Peyer's patch (tissue), 4 donors: ENCODE data around the gene EPS15. TPM values are rescaled to one million over a fixed set of nuclear protein-coding genes. Genes with fewer than 3 reads are reported as not detected.

ENCODE experiments used
- DNase-seq, 3 donors: peaks; one replicate each; pipeline ENCODE4 v3.0.0-alpha.2; 2017 to 2019
- H3K27ac ChIP-seq, 4 donors: fragments of 200-600 bp; sonication (generic); one replicate each; pipeline ENCODE4 v1.5.1; 2016 to 2019
- H3K27me3 ChIP-seq, 2 donors: fragments of 200-600 bp; sonication (generic); one replicate each; pipeline ENCODE4 v1.5.1; 2019
- H3K36me3 ChIP-seq, 3 donors: fragments of 200-600 bp; sonication (generic); one replicate each; pipeline ENCODE4 v1.5.1; 2016 to 2019
- H3K4me1 ChIP-seq, 4 donors: fragments of 200-600 bp; sonication (generic); one replicate each; pipeline ENCODE4 v1.5.1; 2016 to 2019
- H3K4me3 ChIP-seq, 4 donors: fragments of 200-600 bp; sonication (generic); 1 replicate in 3 of 4; 2 replicates in 1 of 4; pipeline ENCODE4 v1.5.1; 2016 to 2019; ENCODE audit warnings: mild to moderate bottlenecking in 1 of 4
- H3K9me3 ChIP-seq, 4 donors: fragments of 200-600 bp; sonication (generic); one replicate each; pipeline ENCODE4 v1.5.1; 2016 to 2019; ENCODE audit warnings: mild to moderate bottlenecking in 1 of 4
- POLR2A ChIP-seq, 2 donors: fragments of 450-650 bp; IDR thresholded peaks; one replicate each; pipeline ENCODE4 v1.5.1; 2017; ENCODE audit warnings: antibody characterized with exemption in 2 of 2, mild to moderate bottlenecking in 2 of 2, moderate library complexity in 2 of 2
- total RNA-seq, 4 donors: library from RNA; depleted of rRNA; stranded (reverse); fragments of >200 nt; gene quantifications; one replicate each; pipeline ENCODE4 v1.1.0, GENCODE V29; 2016
- TF ChIP-seq, protein P1 (sequence below), 6 experiments: fragments of 450-650 bp in 4 of 6; fragments of 200-600 bp in 2 of 6; sonication (generic) in 1 of 6; IDR thresholded peaks; one replicate each; pipeline ENCODE4 v1.5.1; 2017 to 2019; ENCODE audit warnings: antibody characterized with exemption in 6 of 6, mild to moderate bottlenecking in 3 of 6, moderate library complexity in 1 of 6

Gene EPS15
- total RNA-seq, 4 donors from 2014 or later = 48.9 to 160 (median 65.6) TPM

DNA sequence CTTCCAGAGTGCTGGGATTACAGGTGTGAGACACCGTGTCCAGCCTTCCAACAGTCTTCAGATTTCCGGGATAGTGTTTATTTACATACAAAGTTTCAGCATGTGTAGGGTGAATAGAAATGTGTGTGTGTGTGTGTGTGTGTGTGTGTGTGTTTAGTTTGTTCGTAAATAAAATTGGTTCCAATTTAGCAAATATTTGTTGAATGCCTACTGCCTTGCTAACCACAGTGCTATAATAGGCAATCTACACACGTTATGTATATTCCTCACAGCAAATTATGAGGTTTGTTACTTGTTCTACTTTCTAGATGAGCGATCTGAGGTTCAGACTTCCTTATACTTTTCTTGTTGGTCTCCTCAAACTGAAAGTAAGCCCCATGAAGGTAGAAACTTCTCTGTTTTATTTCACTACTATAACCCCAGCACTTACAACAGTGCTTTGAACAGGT is 32.8 kb upstream of the EPS15 start:
- Histone ChIP-seq H3K36me3 (no peaks in the 10 kb centered on the region), H3K9me3 (no peaks in the 10 kb centered on the region), H3K27me3 (no peaks in the 10 kb centered on the region), H3K4me1 (peaks cover 0 to 3% (median 0%) of the 10 kb centered on the region in 4 donors), H3K4me3 (no peak overlapping the region), H3K27ac (no peak overlapping the region)
- DNase-seq = no peak
- TF ChIP-seq, protein P1, sequence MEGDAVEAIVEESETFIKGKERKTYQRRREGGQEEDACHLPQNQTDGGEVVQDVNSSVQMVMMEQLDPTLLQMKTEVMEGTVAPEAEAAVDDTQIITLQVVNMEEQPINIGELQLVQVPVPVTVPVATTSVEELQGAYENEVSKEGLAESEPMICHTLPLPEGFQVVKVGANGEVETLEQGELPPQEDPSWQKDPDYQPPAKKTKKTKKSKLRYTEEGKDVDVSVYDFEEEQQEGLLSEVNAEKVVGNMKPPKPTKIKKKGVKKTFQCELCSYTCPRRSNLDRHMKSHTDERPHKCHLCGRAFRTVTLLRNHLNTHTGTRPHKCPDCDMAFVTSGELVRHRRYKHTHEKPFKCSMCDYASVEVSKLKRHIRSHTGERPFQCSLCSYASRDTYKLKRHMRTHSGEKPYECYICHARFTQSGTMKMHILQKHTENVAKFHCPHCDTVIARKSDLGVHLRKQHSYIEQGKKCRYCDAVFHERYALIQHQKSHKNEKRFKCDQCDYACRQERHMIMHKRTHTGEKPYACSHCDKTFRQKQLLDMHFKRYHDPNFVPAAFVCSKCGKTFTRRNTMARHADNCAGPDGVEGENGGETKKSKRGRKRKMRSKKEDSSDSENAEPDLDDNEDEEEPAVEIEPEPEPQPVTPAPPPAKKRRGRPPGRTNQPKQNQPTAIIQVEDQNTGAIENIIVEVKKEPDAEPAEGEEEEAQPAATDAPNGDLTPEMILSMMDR (IDR thresholded peaks at IDR 0.05) = no peak
- TF ChIP-seq POLR2A (IDR thresholded peaks at IDR 0.05) = no peak

DNA sequence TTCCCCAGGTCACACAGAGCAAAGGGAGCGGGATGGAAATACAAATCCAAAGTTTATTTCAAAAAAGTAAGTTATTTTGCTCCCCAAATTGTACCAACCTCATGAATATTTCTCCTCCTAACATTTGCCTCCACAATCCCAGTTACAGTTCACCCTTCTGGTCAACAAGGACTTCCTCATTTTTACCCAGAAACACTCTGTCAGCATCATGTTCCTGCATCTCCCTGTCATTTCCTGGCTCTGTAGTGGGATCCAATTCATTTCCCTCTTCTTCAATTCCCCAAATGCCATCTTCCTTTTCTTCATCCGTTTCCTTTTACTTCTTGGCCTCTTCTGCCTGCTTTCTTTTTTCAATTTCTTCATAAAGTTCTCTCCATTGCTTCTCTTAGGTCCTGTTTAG is 32.0 kb upstream of the EPS15 start:
- Histone ChIP-seq H3K27ac (no peak overlapping the region), H3K4me1 (peaks cover 0 to 3% (median 0%) of the 10 kb centered on the region in 4 donors), H3K4me3 (no peak overlapping the region), H3K36me3 (no peaks in the 10 kb centered on the region), H3K9me3 (no peaks in the 10 kb centered on the region), H3K27me3 (no peaks in the 10 kb centered on the region)
- DNase-seq = no peak
- TF ChIP-seq, protein P1 (IDR thresholded peaks at IDR 0.05) = no peak
- no peak for TF ChIP-seq POLR2A (IDR thresholded peaks at IDR 0.05)

DNA sequence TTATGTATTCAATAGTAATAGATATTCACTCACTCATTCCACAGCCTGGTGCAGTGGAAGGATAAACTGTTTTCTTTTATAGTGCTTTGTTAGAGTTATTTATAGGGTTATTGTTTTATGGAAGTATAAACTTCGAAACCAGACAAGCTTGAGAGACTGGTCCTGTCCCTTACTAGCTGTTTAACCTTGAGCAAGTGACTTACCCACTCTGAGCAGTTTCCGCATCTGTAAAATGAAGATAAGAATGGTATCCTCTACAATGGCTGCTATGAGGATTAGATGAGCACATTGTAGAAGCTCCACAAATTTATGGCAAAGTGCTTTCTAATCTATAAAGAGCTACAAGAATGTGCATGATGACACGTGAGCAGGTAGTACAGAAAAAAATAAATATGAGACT is 30.8 kb upstream of the EPS15 start:
- H3K9me3 ChIP-seq = no peaks in the 10 kb centered on the region
- H3K27me3 ChIP-seq = no peaks in the 10 kb centered on the region
- no peak overlapping the region for H3K4me3 ChIP-seq
- TF ChIP-seq POLR2A (IDR thresholded peaks at IDR 0.05) = no peak
- TF ChIP-seq, protein P1 (IDR thresholded peaks at IDR 0.05) = no peak
- no peak for DNase-seq
- no peak overlapping the region for H3K27ac ChIP-seq
- H3K4me1 ChIP-seq = peaks cover 0 to 3% (median 0%) of the 10 kb centered on the region in 4 donors
- no peaks in the 10 kb centered on the region for H3K36me3 ChIP-seq

DNA sequence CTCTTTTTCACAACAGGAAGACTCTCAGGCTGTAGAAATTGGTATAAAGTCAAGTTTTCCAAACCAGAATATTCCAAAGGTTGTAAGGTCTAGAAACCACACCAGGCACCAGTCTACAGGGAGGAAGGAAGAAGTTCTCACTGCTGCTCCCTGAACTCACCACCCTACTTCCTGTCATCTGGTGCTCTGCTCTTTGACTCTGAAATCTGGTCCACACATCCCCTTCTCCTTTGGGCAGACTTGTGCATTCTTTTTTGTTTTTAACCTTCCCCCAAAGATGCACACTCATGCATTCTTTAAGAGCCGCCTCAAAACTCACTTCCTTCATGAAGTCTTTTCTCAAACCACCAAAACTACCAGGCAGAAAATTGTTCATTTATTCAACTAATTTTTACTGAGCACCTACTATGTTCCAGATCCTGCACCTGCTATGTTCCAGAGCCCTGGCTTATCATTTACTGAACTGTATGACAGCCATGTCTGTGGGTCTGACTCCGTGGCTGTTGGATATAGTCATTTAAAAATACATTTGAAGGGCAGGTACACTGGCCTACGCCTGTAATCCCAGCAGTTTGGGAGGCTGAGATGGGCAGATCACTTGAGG is 30.1 kb upstream of the EPS15 start:
- Histone ChIP-seq H3K4me1 (peaks cover 0 to 3% (median 0%) of the 10 kb centered on the region in 4 donors), H3K36me3 (no peaks in the 10 kb centered on the region), H3K4me3 (no peak overlapping the region), H3K27me3 (no peaks in the 10 kb centered on the region), H3K9me3 (no peaks in the 10 kb centered on the region), H3K27ac (no peak overlapping the region)
- TF ChIP-seq, protein P1 (IDR thresholded peaks at IDR 0.05) = no peak
- no peak for TF ChIP-seq POLR2A (IDR thresholded peaks at IDR 0.05)
- no peak for DNase-seq

DNA sequence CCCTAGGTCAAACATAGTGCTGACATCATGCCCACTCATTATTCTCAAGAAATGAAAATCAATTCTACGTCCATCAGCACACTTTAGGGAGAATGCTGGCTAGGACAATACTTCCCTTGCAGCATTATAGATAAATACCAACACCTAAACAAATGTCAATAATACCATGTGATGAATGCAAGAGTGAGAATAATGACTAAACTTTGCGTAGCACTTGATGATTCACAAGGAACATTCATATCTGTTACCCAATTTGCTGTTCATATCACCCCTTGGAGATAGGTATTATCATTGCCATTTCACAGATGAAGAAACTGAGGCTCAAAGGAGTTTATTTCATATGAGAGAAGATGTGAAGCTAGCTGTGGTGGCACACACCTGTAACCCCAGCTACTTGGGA is 24.8 kb upstream of the EPS15 start:
- H3K4me3 ChIP-seq = no peak overlapping the region
- no peak for DNase-seq
- TF ChIP-seq, protein P1 (IDR thresholded peaks at IDR 0.05) = no peak
- TF ChIP-seq POLR2A (IDR thresholded peaks at IDR 0.05) = no peak

More for the DNA sequence above, 24.8 kb upstream of the EPS15 start:
- Histone ChIP-seq H3K4me1 (no peaks in the 10 kb centered on the region), H3K36me3 (no peaks in the 10 kb centered on the region), H3K27ac (no peak overlapping the region), H3K27me3 (no peaks in the 10 kb centered on the region), H3K9me3 (no peaks in the 10 kb centered on the region)
